ENCODE measurements around the gene OR6K2.
"Not testable (repeated sequence)": the region's sequence is repeated elsewhere in the genome, so short reads cannot be mapped to it uniquely, and the experiment has no call there.

Gene OR6K2

DNA sequence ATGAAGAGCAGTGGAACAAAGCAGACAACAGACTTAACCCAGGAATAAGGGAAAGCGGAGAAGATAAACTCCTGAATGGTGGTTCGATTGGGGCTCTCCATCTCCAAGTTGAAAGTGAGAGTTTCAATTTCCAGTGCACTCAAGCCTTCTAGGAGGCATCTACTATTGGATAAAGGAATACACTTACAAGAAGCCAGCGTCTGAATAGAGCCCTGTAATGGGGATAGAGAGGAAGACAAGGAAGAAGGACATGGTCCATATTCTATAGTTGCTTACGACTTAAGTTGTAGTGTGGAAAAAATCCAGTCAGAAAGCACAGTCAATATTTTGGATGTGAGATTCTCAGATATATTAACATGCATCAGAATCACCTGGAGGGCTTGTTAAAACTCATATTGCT lies at the start of gene OR6K2:
Gene OR6K2 (minus strand): TSS at position 101 of the 400 bp plus-strand sequence. CDS start 0 bp downstream, at position 101.
- no peak for DNase-seq

GRCh38 chr1:158735848-158736247 lies 35.4 kb upstream of the OR6K2 start:
- DNase-seq = no peak

GRCh38 chr1:158732524-158732923 lies 32.1 kb upstream of the OR6K2 start:
- DNase-seq = no peak

GRCh38 chr1:158731707-158732106 lies 31.3 kb upstream of the OR6K2 start:
- no peak for DNase-seq

DNA sequence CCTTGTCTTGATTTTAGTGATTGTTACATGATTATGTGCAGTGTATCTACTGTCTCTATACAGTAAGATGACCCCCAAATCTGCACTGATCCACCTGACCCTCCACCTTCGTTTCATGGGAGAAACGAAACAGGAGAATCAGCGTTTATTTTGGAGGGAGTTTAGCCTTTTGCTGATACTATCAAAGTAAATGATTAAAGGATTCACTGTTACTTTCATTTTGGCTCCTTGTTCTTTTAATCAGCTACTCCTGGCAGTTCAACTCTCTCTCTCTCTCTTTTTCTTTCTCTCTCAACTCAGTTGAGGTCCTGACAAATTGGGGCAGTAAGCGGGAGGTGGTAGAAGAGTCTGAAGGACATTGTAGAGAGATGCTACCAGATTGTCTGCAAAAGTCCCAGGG lies 30.0 kb upstream of the OR6K2 start:
- DNase-seq = no peak

DNA sequence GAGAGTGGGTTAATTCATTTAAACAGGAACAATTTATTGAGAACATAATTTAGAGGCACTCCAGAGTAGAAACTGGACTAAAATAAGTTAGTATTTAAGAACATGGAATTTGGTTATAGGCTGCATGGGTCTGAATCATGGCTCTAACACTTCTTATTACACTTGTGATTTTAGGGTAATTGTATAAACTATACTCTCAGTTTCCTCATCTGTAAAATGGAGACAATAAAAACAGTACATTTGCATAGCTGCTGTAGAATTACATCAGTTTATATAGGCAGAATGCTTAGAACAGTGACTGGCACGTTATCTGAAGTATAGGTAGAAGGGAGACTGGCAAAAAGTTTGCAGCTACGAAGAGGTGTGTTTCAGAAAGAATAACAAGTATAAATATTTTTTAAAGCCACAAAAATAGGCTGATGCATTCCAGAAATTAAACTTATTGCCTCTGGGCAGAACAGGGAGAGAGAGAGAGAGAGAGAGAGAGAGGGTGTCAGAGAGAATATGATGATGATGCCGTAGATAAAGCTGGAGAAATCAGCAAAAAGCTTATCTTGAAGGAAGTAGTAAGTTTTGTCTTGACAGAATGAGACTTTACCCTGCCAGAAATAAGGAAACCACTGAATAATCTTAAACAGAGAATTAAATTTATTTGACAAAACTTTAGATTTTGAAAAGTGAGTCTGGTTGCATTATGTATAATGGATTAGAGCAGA lies 28.2 kb upstream of the OR6K2 start:
- no peak for DNase-seq

DNA sequence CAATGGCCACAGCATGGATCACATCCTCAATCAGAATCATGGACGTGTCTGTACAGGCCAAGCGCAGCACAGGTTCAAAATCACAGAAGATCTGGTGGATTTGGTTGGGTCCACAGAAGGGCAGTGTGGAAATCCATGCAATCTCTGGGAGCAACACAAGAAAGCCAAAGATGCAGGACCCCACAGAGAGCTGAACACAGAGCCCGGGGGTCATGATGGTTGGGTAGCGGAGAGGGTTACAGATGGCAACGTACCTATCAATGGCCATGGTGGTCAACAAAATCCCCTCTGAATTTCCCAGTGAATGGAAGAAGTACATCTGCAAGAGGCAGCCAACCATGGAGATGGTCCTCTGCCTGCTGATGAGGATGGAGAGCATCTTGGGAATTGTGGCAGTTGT lies 24.0 kb upstream of the OR6K2 start:
- DNase-seq = no peak

DNA sequence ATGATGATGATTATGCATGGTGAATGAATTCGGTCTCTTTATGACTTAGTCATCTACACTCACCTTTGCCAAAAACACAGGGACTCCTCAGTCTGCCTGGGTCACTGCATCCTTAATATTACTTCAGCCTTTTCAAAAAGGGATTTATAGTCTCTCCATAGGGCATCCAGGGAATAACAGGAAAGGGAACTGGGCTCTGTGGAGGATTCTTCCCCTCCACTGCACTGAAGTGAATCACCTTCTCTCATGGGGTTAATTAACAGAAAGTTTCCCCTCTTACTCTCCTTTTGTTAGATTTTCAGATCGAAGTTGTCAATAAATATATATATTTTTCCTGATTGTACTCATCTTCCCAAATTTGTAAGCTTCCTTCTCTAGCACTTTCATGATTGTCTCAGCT lies 20.2 kb upstream of the OR6K2 start, which contains the start of gene OR6K3:
Gene OR6K3 (minus strand): TSS at position 101 of the 400 bp plus-strand sequence. CDS start 2,605 bp downstream, outside the sequence.
- no peak for DNase-seq

GRCh38 chr1:158719664-158720063 lies 19.2 kb upstream of the OR6K2 start:
- DNase-seq = no peak

- DNase-seq = no peak
These were observed 16.9 kb upstream of the OR6K2 start for GRCh38 chr1:158717344-158717743.

DNA sequence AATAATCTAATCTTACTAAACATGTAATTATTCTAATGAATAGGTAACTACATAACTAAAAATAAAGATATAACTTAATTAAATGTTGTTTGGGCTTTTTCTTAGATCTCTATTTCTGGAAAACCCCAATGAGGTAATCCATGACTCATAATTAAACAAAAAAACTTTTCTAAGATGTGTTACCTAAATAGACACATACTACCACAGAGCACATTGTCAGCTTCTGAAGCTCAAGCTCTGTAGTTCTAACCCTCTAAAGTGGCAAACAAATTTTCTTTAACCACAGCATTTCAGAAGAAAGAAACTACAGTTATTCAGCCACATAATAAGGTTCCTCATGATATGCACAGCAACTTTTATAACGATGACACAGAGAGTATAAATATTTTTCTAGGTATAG lies 15.9 kb upstream of the OR6K2 start:
- no peak for DNase-seq

GRCh38 chr1:158714754-158715153 lies 14.3 kb upstream of the OR6K2 start:
- DNase-seq = no peak

GRCh38 chr1:158711098-158711497 lies 10.6 kb upstream of the OR6K2 start:
- DNase-seq = no peak

DNA sequence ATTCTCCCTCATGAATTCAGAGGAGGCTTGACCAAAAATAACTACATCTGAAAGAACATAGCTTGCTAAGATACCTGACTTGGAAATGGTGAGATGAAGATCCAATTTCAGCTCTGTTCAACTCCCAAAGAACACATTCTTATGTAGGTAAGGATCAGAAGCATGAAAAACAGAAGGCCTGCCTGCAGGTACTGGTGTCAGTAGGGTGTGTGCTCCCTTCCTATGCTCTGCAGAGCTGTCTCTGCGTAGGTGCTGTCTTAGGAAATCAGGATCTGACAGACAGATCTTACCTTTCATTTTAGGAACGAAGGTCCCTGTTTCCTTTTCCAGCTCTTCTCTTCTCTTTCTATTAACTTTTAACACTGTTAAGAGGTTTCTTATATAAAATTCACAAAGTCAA lies 5.6 kb upstream of the OR6K2 start:
- DNase-seq = peak in 1 of 51 donors; percentile 1

- no peak for DNase-seq
These were observed 5.9 kb downstream of the OR6K2 start for GRCh38 chr1:158694596-158694995.

- no peak for DNase-seq
These were observed 8.1 kb downstream of the OR6K2 start for GRCh38 chr1:158692356-158692755.

DNA sequence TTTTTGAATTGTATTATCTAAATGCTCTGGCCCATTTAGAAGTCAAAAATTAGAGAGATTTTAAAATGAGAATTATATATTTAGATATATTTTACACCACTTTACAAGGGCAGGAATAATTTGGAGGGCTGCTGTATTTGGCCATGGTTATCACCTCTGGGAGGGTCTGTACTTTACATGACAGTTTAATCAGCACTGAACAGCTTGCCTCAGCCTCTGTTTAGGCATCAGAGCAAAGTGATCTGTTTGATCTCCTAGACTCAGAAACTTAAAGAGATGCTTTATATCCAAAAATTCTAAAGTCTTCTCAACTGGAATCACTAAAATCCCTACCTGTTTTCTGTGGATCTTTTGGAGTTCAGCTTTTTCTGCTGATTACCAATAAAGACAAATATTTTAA lies 8.5 kb downstream of the OR6K2 start:
- DNase-seq = no peak

DNA sequence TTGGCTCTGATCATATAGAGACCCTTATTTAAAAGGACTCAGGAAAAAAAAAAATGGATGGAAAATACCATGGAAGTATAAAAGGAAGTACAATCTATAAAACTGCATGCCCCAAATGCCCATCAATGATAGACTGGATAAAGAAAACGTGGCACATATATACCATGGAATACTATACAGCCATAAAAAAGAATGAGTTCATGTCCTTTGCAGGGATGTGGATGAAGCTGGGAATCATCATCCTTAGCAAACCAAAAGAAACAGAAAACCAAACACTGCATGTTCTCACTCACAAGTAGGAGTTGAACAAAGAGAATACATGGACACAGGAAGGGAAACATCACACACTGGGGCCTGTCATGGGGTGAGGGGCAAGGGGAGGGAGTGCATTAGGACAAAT lies 9.3 kb downstream of the OR6K2 start:
- DNase-seq = not testable (repeated sequence)

- DNase-seq = no peak
These were observed 10.6 kb downstream of the OR6K2 start for GRCh38 chr1:158689875-158690274.

DNA sequence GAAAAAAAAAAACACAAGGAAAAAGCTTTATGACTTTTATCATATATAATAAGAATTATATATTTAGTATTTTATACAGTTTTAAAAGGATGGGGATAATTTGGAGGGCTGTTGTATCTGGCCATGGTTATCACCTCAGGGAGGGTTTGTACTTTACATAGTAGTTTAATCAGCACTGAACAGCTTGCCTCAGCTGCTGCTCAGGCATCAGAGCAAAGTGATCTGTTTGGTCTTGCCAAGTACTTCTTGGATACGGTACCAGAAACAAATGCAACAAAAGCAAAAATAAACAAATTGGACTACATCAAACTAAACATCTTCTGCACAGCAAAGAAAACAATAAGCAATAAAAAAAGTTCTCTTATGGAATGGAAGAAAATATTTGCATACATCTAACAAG lies 11.3 kb downstream of the OR6K2 start:
- DNase-seq = no peak

DNA sequence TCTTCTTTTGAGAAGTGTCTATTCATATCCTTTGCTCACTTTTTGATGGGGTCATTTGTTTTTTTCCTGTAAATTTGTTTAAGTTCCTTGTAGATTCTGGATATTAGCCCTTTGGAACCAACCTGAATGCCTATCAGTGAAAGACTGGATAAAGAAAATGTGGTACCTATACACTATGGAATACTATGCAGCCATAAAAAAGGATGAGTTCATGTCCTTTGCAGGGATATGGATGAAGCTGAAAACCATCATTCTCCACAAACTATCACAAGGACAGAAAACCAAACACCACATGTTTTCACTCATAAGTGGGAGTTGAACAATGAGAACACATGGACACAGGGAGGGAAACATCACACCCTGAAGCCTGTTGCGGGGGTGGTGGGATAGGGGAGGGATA lies 12.1 kb downstream of the OR6K2 start:
- DNase-seq = not testable (repeated sequence)

DNA sequence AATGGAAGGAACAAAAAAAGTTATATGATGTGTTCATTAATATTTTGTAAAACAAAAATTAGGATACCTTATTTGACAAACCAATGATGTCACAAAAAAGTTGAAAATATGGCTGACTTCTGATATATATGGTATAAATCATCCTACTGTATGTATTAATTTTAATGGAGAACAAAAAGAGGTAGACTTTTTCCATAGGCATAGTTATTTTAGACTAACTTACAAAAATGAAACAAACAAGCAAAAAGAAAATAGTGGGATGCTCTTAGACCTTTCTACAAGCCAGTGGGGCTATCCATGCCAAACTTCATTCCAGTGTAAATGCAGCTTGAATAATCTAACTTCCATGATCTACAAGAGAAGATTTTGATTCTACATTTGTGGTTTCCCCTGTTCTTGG lies 13.4 kb downstream of the OR6K2 start:
- DNase-seq = no peak

DNA sequence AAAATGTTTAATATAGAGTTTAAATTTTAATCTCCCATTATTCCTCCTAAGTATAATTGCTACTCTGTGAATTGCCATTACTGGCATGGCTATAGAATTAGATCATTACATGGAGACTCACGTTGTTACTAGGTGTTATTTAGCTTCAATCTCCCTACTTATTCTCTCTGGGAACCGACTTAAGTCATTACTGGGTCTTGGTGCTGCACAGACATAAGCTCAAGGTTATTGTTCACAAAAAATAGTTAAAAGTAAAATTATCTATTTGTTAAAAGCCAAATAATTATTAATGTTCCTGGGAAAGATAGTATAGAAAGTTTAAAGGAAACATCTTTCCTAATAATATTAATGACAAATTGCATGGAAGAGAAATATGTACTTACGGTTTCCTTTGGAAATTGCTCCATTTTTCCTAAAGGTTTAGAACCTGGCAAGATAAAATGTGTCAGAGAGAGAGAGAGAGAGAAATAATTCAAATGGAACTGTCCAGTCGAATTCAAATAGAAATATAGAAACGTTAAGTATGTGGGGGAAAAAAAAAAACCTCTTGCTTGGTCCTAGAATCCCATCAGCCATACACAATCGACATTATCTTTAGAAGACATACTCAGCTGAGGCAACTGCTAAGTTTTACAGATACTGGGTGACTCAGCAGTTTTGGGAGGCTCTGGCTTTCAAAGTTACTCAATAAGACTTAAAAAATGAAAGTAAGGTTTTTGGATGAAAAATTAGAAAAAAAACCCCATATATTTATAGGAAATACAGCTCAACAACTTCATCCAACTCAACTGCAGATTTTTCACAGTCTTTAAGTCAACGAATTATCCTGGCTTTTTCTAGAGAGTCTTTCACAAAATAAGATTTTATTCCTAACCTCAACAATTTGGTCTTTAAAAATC lies 14.1 kb downstream of the OR6K2 start, which contains the start of gene SPTA1:
Gene SPTA1 (minus strand): TSS at position 605 of the 899 bp plus-strand sequence. CDS start 198 bp downstream, at position 407.
- no peak for DNase-seq

All from hypothalamus (tissue), 51 donors.